Measurements from ENCODE around the gene NCK2.

GRCh38 chr2:105856581-105856980, 111.9 kb downstream of the NCK2 start:
- TF ChIP-seq ZNF407 (CRISPR knock-in tag; IDR thresholded peaks at IDR 0.05; ENCODE audit: not compliant biosample characterization), result no peak
- TF ChIP-seq NFE2L1 (CRISPR knock-in tag; IDR thresholded peaks at IDR 0.05; ENCODE audit: borderline replicate concordance), result no peak
- TF ChIP-seq STAT5B (CRISPR knock-in tag; IDR thresholded peaks at IDR 0.05), result no peak
- no peak for TF ChIP-seq ZBTB4 (CRISPR knock-in tag; IDR thresholded peaks at IDR 0.05; ENCODE audit: borderline replicate concordance)
- no peak for TF ChIP-seq ZNF598 (CRISPR knock-in tag; IDR thresholded peaks at IDR 0.05; ENCODE audit: borderline replicate concordance)
- TF ChIP-seq XBP1 (CRISPR knock-in tag; IDR thresholded peaks at IDR 0.05), result no peak
- TF ChIP-seq PAX8 (CRISPR knock-in tag; IDR thresholded peaks at IDR 0.05; ENCODE audit: borderline replicate concordance), result no peak
- TF ChIP-seq CTCF (CRISPR knock-in tag; IDR thresholded peaks at IDR 0.05), result no peak

All from HepG2 (cell line).